HG03097 (cell line): ENCODE data around the gene CASP5.
A peak's percentile ranks its signal among the peaks of the same experiment; 100 is the strongest.
"Not testable (repeated sequence)": the region's sequence is repeated elsewhere in the genome, so short reads cannot be mapped to it uniquely, and the experiment has no call there.

ENCODE experiments used
- ATAC-seq: cut with Tn5 transposase; IDR thresholded peaks from one replicate; pipeline ENCODE4 v1.9.1; 2021; ENCODE audit not compliant: unreplicated experiment, low FRiP score

CASP5 gene

GRCh38 chr11:105023003-105023402 lies at the start of gene CASP5:
TSS of gene CASP5 (minus strand) at chr11:105023168. CDS start at chr11:105023136, 32 bp downstream.
- no peak for ATAC-seq

GRCh38 chr11:105072080-105072479 lies 49.1 kb upstream of the CASP5 start:
- not testable (repeated sequence) for ATAC-seq

GRCh38 chr11:105071089-105071732 lies 48.2 kb upstream of the CASP5 start:
- ATAC-seq, result no peak

- no peak for ATAC-seq
These were observed 47.3 kb upstream of the CASP5 start for GRCh38 chr11:105070306-105070705.

GRCh38 chr11:105069749-105070148 lies 46.8 kb upstream of the CASP5 start:
- ATAC-seq, result not testable (repeated sequence)

- ATAC-seq, result not testable (repeated sequence)
These were observed 40.4 kb upstream of the CASP5 start for GRCh38 chr11:105063245-105063941.

GRCh38 chr11:105057432-105057831 lies 34.5 kb upstream of the CASP5 start:
- ATAC-seq, result no peak

- no peak for ATAC-seq
These were observed 33.5 kb upstream of the CASP5 start for GRCh38 chr11:105056446-105056845.

- ATAC-seq, result no peak
These were observed 31.9 kb upstream of the CASP5 start for GRCh38 chr11:105054723-105055493.

- no peak for ATAC-seq
These were observed 29.5 kb upstream of the CASP5 start for GRCh38 chr11:105052487-105052886.

- ATAC-seq, result no peak
These were observed 28.6 kb upstream of the CASP5 start for GRCh38 chr11:105051559-105051958.

- no peak for ATAC-seq
These were observed 26.5 kb upstream of the CASP5 start for GRCh38 chr11:105049481-105049880.

- no peak for ATAC-seq
These were observed 24.1 kb upstream of the CASP5 start for GRCh38 chr11:105046898-105047579.

GRCh38 chr11:105045676-105046296 lies 22.8 kb upstream of the CASP5 start:
- no peak for ATAC-seq

GRCh38 chr11:105044557-105045524 lies 21.9 kb upstream of the CASP5 start, which contains the start of gene CARD16:
TSS of gene CARD16 (minus strand) at chr11:105045335. CDS start at chr11:105045297, 38 bp downstream.
- ATAC-seq, result peak; percentile 100

- no peak for ATAC-seq
These were observed 19.2 kb upstream of the CASP5 start for GRCh38 chr11:105042178-105042577.

GRCh38 chr11:105040703-105041102 lies 17.7 kb upstream of the CASP5 start:
- no peak for ATAC-seq

- ATAC-seq, result peak; percentile 95
These were observed 12.0 kb upstream of the CASP5 start, which contains the start of gene CASP1 for GRCh38 chr11:105034813-105035620. TSS of gene CASP1 (minus strand) at chr11:105035144. CDS start at chr11:105035113, 31 bp downstream.
